ENCODE measurements around the gene ENTR1.

GRCh38 chr9:136385015-136385414 is 25.4 kb downstream of the ENTR1 start:
- TF ChIP-seq CTCF (IDR thresholded peaks at IDR 0.05): no peak
- TF ChIP-seq POLR2A (IDR thresholded peaks at IDR 0.05): no peak

Data from uterus (tissue), 2 donors.